ENCODE data around the gene CD68.

- TF ChIP-seq CTCF (IDR thresholded peaks at IDR 0.05) = no peak
- no peak for TF ChIP-seq POLR2A (IDR thresholded peaks at IDR 0.05)
These were observed 13.9 kb downstream of the CD68 start for GRCh38 chr17:7593296-7593695.
